Osteoblast (primary cell): Measurements from ENCODE around the gene RTTN. TPM values are rescaled to one million over a fixed set of nuclear protein-coding genes. Genes with fewer than 3 reads are reported as not detected.
"Not testable (repeated sequence)": the region's sequence is repeated elsewhere in the genome, so short reads cannot be mapped to it uniquely, and the experiment has no call there.

Experiments
- DNase-seq: peaks from one replicate; pipeline ENCODE4 v3.0.0; 2011; ENCODE audit warnings: low spot score, mixed read lengths; ENCODE audit not compliant: insufficient read length; ENCODE audit errors: missing footprints
- H2AFZ ChIP-seq: 2 replicates; pipeline ENCODE4 v1.6.0; 2011; ENCODE audit warnings: mild to moderate bottlenecking, low read length
- H3K27ac ChIP-seq: 2 replicates; pipeline ENCODE4 v1.5.1; 2011; ENCODE audit warnings: mild to moderate bottlenecking, low read depth, low read length, moderate library complexity
- H3K27me3 ChIP-seq: 2 replicates; pipeline ENCODE4 v1.6.0; 2012; ENCODE audit warnings: mild to moderate bottlenecking, control low read depth, inconsistent platforms, low read length, moderate library complexity; ENCODE audit not compliant: insufficient read depth
- H3K36me3 ChIP-seq: 2 replicates; pipeline ENCODE4 v1.5.1; 2011; ENCODE audit warnings: mild to moderate bottlenecking, low read length, control low read depth, moderate library complexity; ENCODE audit not compliant: insufficient read depth
- H3K4me1 ChIP-seq: 2 replicates; pipeline ENCODE4 v1.5.1; 2011; ENCODE audit warnings: mild to moderate bottlenecking, low read length, control low read depth, moderate library complexity; ENCODE audit not compliant: insufficient read depth
- H3K4me2 ChIP-seq: 2 replicates; pipeline ENCODE4 v1.6.0; 2011; ENCODE audit warnings: mild to moderate bottlenecking, low read length; ENCODE audit not compliant: insufficient read depth
- H3K4me3 ChIP-seq: fragments of 200-600 bp; sonication (generic); 3 replicates; pipeline ENCODE4 v1.5.1; 2012; ENCODE audit warnings: mild to moderate bottlenecking, low read length, inconsistent platforms; ENCODE audit not compliant: insufficient read depth
- H3K79me2 ChIP-seq: 2 replicates; pipeline ENCODE4 v1.6.0; 2012; ENCODE audit warnings: mild to moderate bottlenecking, low read length, control low read depth, inconsistent platforms; ENCODE audit not compliant: insufficient read depth
- H3K9me3 ChIP-seq: 2 replicates; pipeline ENCODE4 v1.5.1; 2011; ENCODE audit warnings: low read depth, low read length, control low read depth
- H4K20me1 ChIP-seq: 2 replicates; pipeline ENCODE4 v1.6.0; 2012; ENCODE audit warnings: mild to moderate bottlenecking, low read length, control low read depth; ENCODE audit not compliant: insufficient read depth
- total RNA-seq: library from RNA; depleted of rRNA; stranded (reverse); fragments of >200 nt; gene quantifications from 2 replicates; pipeline ENCODE4 v1.2.3, GENCODE V29; 2012
- TF ChIP-seq, protein P1 (sequence below): IDR thresholded peaks from 2 replicates; pipeline ENCODE4 v1.5.1; 2011; ENCODE audit warnings: mild to moderate bottlenecking, low read depth, low read length, moderate library complexity; ENCODE audit errors: extremely low read depth

RTTN gene
- total RNA-seq, 1 donor: 11.2 TPM

DNA sequence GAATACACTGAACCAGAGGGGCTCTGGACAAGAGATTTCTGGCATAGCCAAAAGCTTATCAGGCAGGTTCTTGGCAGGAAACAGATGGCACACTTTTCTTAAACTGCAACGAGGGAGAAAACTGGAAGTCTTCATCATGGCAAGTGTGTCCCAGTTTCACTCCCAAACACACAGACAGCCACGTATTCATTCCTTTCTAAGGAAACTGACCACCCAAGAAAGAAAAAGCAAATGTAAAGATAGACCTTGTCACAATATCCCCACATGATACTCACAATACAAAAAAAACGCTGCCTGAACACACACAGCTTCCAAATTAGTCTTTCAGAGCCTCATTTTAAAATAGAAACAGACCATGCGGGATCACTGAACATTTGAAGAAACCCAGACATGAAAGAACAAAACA lies 40.6 kb upstream of the RTTN start:
- H3K9me3 ChIP-seq: no peaks in the 10 kb centered on the region
- peak overlapping the region; percentile 64 for H3K4me2 ChIP-seq
- H3K36me3 ChIP-seq: no peaks in the 10 kb centered on the region
- H4K20me1 ChIP-seq: no peaks in the 10 kb centered on the region
- no peak overlapping the region for H3K27ac ChIP-seq
- peak overlapping the region; percentile 33 for H3K4me3 ChIP-seq
- H3K4me1 ChIP-seq: peaks cover 4% of the 10 kb centered on the region
- TF ChIP-seq, protein P1, sequence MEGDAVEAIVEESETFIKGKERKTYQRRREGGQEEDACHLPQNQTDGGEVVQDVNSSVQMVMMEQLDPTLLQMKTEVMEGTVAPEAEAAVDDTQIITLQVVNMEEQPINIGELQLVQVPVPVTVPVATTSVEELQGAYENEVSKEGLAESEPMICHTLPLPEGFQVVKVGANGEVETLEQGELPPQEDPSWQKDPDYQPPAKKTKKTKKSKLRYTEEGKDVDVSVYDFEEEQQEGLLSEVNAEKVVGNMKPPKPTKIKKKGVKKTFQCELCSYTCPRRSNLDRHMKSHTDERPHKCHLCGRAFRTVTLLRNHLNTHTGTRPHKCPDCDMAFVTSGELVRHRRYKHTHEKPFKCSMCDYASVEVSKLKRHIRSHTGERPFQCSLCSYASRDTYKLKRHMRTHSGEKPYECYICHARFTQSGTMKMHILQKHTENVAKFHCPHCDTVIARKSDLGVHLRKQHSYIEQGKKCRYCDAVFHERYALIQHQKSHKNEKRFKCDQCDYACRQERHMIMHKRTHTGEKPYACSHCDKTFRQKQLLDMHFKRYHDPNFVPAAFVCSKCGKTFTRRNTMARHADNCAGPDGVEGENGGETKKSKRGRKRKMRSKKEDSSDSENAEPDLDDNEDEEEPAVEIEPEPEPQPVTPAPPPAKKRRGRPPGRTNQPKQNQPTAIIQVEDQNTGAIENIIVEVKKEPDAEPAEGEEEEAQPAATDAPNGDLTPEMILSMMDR: no peak
- no peaks in the 10 kb centered on the region for H3K79me2 ChIP-seq
- H3K27me3 ChIP-seq: no peaks in the 10 kb centered on the region
- DNase-seq: no peak
- H2AFZ ChIP-seq: peak overlapping the region; percentile 77

DNA sequence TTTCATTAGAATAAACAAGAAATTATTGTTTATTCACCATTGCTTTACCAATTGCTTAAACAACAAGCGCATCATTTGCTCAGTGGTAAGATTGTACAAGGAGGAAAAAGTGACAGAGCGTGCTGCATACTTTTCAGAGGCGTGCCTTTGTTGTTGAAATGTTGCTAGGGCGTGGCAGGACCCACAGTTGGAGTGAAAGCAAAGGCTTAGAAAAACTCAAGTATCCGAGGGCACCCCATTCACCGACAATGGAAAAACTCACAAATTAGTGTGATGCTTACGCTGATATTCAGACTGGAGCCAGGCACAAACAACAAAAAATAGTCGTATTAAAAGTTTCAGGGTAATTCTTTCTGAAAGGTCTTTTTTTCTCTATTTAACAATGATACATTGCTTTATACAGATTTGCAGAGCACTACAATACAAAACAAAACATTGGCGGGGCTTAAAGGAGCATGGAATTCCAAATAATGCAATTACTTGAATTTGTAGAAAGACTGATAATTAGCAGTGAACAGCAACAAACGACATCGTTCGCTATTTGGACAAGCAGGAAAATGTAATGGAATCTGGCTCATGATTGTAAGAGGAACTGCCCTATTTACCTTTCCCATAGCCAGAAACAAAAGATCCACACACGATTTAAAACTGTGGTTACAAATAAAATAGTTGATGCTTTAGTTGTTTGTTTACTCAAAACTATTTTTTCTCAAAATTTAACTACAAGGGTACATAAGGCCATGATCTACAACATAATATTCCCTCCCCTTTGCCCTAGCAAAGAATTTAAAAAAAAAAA lies 37.8 kb upstream of the RTTN start:
- Histone ChIP-seq H3K4me2 (peak overlapping the region; percentile 49), H3K27ac (no peak overlapping the region), H3K4me1 (no peaks in the 10 kb centered on the region), H3K79me2 (no peaks in the 10 kb centered on the region), H3K36me3 (no peaks in the 10 kb centered on the region), H3K4me3 (peak overlapping the region; percentile 31), H3K9me3 (no peaks in the 10 kb centered on the region), H2AFZ (peak overlapping the region; percentile 67), H4K20me1 (no peaks in the 10 kb centered on the region), H3K27me3 (no peaks in the 10 kb centered on the region)
- TF ChIP-seq, protein P1: no peak
- DNase-seq: no peak

DNA sequence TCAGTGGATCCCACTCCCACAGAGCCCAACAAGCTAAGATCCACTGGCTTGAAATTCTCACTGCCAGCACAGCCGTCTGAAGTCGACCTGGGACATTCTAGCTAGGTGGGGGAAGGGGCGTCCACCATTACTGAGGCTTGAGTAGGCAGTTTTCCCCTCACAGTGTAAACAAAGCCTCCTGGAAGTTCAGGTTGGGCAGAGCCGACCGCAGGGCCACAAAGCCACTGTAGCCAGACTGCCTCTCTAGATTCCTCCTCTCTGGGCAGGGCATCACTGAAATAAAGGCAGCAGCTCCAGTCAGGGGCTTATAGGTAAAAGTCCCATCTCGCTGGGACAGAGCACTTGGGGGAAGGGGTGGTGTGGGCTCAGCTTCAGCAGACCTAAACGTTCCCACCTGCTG lies 31.4 kb upstream of the RTTN start:
- H4K20me1 ChIP-seq, H3K79me2 ChIP-seq, H3K27ac ChIP-seq, H3K4me1 ChIP-seq, DNase-seq, H3K27me3 ChIP-seq, H3K36me3 ChIP-seq, H3K4me3 ChIP-seq, H3K9me3 ChIP-seq, H3K4me2 ChIP-seq, H2AFZ ChIP-seq: not testable (repeated sequence)

DNA sequence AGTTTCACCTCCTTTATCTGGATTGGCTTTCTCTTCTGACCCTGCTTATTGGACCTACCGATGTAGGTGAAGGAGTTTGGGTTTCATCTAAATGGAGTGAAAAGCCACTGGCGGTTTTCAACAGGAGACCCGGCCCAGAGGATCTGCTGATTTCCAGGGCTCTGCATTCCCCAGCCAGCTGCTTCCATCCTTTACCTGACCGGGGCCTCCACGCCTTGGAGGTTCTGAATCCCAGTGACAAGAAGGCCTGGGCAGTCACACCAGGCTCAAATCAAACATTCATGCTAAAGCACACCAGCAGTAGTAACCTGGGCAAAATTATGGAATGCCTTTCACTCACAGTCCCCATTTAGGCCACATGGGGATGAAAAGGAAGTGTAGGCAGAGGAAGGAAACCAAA lies 30.0 kb upstream of the RTTN start:
- Histone ChIP-seq H3K9me3 (no peaks in the 10 kb centered on the region), H3K4me2 (no peak overlapping the region), H3K4me1 (no peaks in the 10 kb centered on the region), H3K4me3 (no peak overlapping the region), H3K27me3 (no peaks in the 10 kb centered on the region), H2AFZ (no peak overlapping the region), H3K36me3 (no peaks in the 10 kb centered on the region), H3K79me2 (no peaks in the 10 kb centered on the region), H3K27ac (no peak overlapping the region), H4K20me1 (no peaks in the 10 kb centered on the region)
- DNase-seq: no peak
- TF ChIP-seq, protein P1: no peak
